ENCODE data around the gene CLCN2.
A peak's percentile ranks its signal among the peaks of the same experiment; 100 is the strongest.

Gene CLCN2

GRCh38 chr3:184381261-184382224 lies 20.1 kb upstream of the CLCN2 start:
- DNase-seq (ENCODE audit: insufficient read length, low spot score) = no peak
- FAIRE-seq = no peak

GRCh38 chr3:184380627-184381260 lies 19.3 kb upstream of the CLCN2 start:
- FAIRE-seq (no peak), DNase-seq (ENCODE audit: insufficient read length, low spot score) (no peak)

- DNase-seq (ENCODE audit: insufficient read length, low spot score) = no peak
- FAIRE-seq = no peak
Measured at GRCh38 chr3:184380185-184380626, 18.8 kb upstream of the CLCN2 start.

- FAIRE-seq (no peak), DNase-seq (ENCODE audit: insufficient read length, low spot score) (no peak)
Measured at GRCh38 chr3:184379358-184380184, 18.2 kb upstream of the CLCN2 start, which contains the start of gene CHRD. Gene CHRD, plus strand, starts transcription at chr3:184380054. Its CDS starts 265 bp downstream, at chr3:184380319.

GRCh38 chr3:184378651-184379357 lies 17.4 kb upstream of the CLCN2 start:
- DNase-seq (ENCODE audit: insufficient read length, low spot score) (no peak), FAIRE-seq (no peak)

- DNase-seq (ENCODE audit: insufficient read length, low spot score) (no peak), FAIRE-seq (no peak)
Measured at GRCh38 chr3:184377882-184378445, 16.6 kb upstream of the CLCN2 start, which contains the start of gene THPO. Gene THPO, minus strand, starts transcription at chr3:184378207. Its CDS starts 1,948 bp downstream, at chr3:184376259.

GRCh38 chr3:184377374-184377773 lies 16.0 kb upstream of the CLCN2 start:
- no peak for DNase-seq (ENCODE audit: insufficient read length, low spot score)
- no peak for FAIRE-seq

- DNase-seq (ENCODE audit: insufficient read length, low spot score) (no peak), FAIRE-seq (no peak)
Measured at GRCh38 chr3:184375747-184376461, 14.5 kb upstream of the CLCN2 start.

GRCh38 chr3:184373422-184373821 lies 12.0 kb upstream of the CLCN2 start:
- no peak for FAIRE-seq
- DNase-seq (ENCODE audit: insufficient read length, low spot score) = no peak

GRCh38 chr3:184372911-184373310 lies 11.5 kb upstream of the CLCN2 start:
- DNase-seq (ENCODE audit: insufficient read length, low spot score) (no peak), FAIRE-seq (no peak)

- FAIRE-seq (no peak), DNase-seq (ENCODE audit: insufficient read length, low spot score) (no peak)
Measured at GRCh38 chr3:184372296-184372821, 11.0 kb upstream of the CLCN2 start.

GRCh38 chr3:184371570-184372018 lies 10.2 kb upstream of the CLCN2 start:
- DNase-seq (ENCODE audit: insufficient read length, low spot score) = peak; percentile 82
- peak; percentile 26 for FAIRE-seq

GRCh38 chr3:184368586-184369183 lies 7.3 kb upstream of the CLCN2 start:
- DNase-seq (ENCODE audit: insufficient read length, low spot score) = no peak
- FAIRE-seq = no peak

- FAIRE-seq (no peak), DNase-seq (ENCODE audit: insufficient read length, low spot score) (no peak)
Measured at GRCh38 chr3:184368116-184368515, 6.7 kb upstream of the CLCN2 start.

GRCh38 chr3:184366619-184367289 lies 5.3 kb upstream of the CLCN2 start:
- DNase-seq (ENCODE audit: insufficient read length, low spot score) (no peak), FAIRE-seq (no peak)

- peak; percentile 96 for DNase-seq (ENCODE audit: insufficient read length, low spot score)
- FAIRE-seq = peak; percentile 95
Measured at GRCh38 chr3:184362668-184363546, 1.5 kb upstream of the CLCN2 start.

All from GM19239 (cell line).